GM18517 (cell line): ENCODE data around the gene LMX1B.
"Not testable (repeated sequence)": the region's sequence is repeated elsewhere in the genome, so short reads cannot be mapped to it uniquely, and the experiment has no call there.

Experiments
- ATAC-seq: cut with Tn5 transposase; IDR thresholded peaks from one replicate; pipeline ENCODE4 v1.9.1; 2021; ENCODE audit warnings: mild to moderate bottlenecking, moderate library complexity; ENCODE audit not compliant: unreplicated experiment

LMX1B gene

GRCh38 chr9:126652140-126652582, 38.4 kb downstream of the LMX1B start:
- no peak for ATAC-seq

GRCh38 chr9:126654124-126654523, 40.4 kb downstream of the LMX1B start:
- ATAC-seq: no peak

GRCh38 chr9:126656214-126656613, 42.5 kb downstream of the LMX1B start:
- ATAC-seq: not testable (repeated sequence)

- ATAC-seq: no peak
These were observed 44.6 kb downstream of the LMX1B start for GRCh38 chr9:126658201-126658825.

GRCh38 chr9:126658956-126659555, 45.3 kb downstream of the LMX1B start:
- ATAC-seq: no peak

GRCh38 chr9:126661122-126661520, 47.4 kb downstream of the LMX1B start:
- no peak for ATAC-seq

GRCh38 chr9:126661521-126662251, 48.0 kb downstream of the LMX1B start:
- ATAC-seq: no peak

GRCh38 chr9:126663661-126664072, 49.9 kb downstream of the LMX1B start:
- no peak for ATAC-seq

GRCh38 chr9:126664900-126665643, 51.3 kb downstream of the LMX1B start:
- no peak for ATAC-seq

- ATAC-seq: no peak
These were observed 51.9 kb downstream of the LMX1B start for GRCh38 chr9:126665644-126666035.

GRCh38 chr9:126666155-126666803, 52.6 kb downstream of the LMX1B start:
- ATAC-seq: no peak

- ATAC-seq: no peak
These were observed 53.7 kb downstream of the LMX1B start for GRCh38 chr9:126667190-126668055.

GRCh38 chr9:126668058-126668457, 54.3 kb downstream of the LMX1B start:
- ATAC-seq: no peak

GRCh38 chr9:126669108-126669507, 55.4 kb downstream of the LMX1B start:
- no peak for ATAC-seq

GRCh38 chr9:126670270-126670669, 56.5 kb downstream of the LMX1B start:
- no peak for ATAC-seq

GRCh38 chr9:126671381-126671831, 57.7 kb downstream of the LMX1B start:
- no peak for ATAC-seq

- no peak for ATAC-seq
These were observed 58.3 kb downstream of the LMX1B start for GRCh38 chr9:126671983-126672382.

GRCh38 chr9:126672634-126673284, 59.0 kb downstream of the LMX1B start:
- no peak for ATAC-seq

GRCh38 chr9:126673689-126674364, 60.1 kb downstream of the LMX1B start:
- no peak for ATAC-seq
